GM21723 (cell line): Measurements from ENCODE around the gene ZNRF2.

ENCODE experiments used
- ATAC-seq: cut with Tn5 transposase; IDR thresholded peaks from one replicate; pipeline ENCODE4 v1.9.1; 2021; ENCODE audit warnings: mild to moderate bottlenecking, moderate library complexity; ENCODE audit not compliant: unreplicated experiment

The ZNRF2 gene

GRCh38 chr7:30284298-30285066, at the start of gene ZNRF2:
Gene ZNRF2, plus strand, starts transcription at chr7:30284597. Its CDS starts 761 bp downstream, at chr7:30285358.
- ATAC-seq, result peak; percentile 85

- no peak for ATAC-seq
Observed at GRCh38 chr7:30237271-30237695, 47.1 kb upstream of the ZNRF2 start.

GRCh38 chr7:30238721-30239441, 45.5 kb upstream of the ZNRF2 start:
- peak; percentile 80 for ATAC-seq

GRCh38 chr7:30240106-30240800, 44.1 kb upstream of the ZNRF2 start:
- ATAC-seq, result no peak

GRCh38 chr7:30241767-30242166, 42.6 kb upstream of the ZNRF2 start:
- ATAC-seq, result no peak

- no peak for ATAC-seq
Observed at GRCh38 chr7:30244340-30244739, 40.1 kb upstream of the ZNRF2 start.

- ATAC-seq, result no peak
Observed at GRCh38 chr7:30245913-30246312, 38.5 kb upstream of the ZNRF2 start.

GRCh38 chr7:30246392-30246791, 38.0 kb upstream of the ZNRF2 start:
- no peak for ATAC-seq

- no peak for ATAC-seq
Observed at GRCh38 chr7:30247541-30248401, 36.6 kb upstream of the ZNRF2 start.

- no peak for ATAC-seq
Observed at GRCh38 chr7:30249316-30249715, 35.1 kb upstream of the ZNRF2 start.

- no peak for ATAC-seq
Observed at GRCh38 chr7:30249986-30250774, 34.2 kb upstream of the ZNRF2 start.

- no peak for ATAC-seq
Observed at GRCh38 chr7:30251708-30252329, 32.6 kb upstream of the ZNRF2 start.

GRCh38 chr7:30252885-30253795, 31.3 kb upstream of the ZNRF2 start:
- no peak for ATAC-seq

GRCh38 chr7:30253796-30254165, 30.6 kb upstream of the ZNRF2 start:
- ATAC-seq, result no peak

GRCh38 chr7:30254248-30254647, 30.1 kb upstream of the ZNRF2 start:
- ATAC-seq, result no peak

- no peak for ATAC-seq
Observed at GRCh38 chr7:30254717-30255063, 29.7 kb upstream of the ZNRF2 start.

GRCh38 chr7:30255064-30255769, 29.2 kb upstream of the ZNRF2 start:
- ATAC-seq, result no peak

GRCh38 chr7:30256349-30256858, 28.0 kb upstream of the ZNRF2 start:
- ATAC-seq, result no peak
